ENCODE results near the gene ABCA2. TPM values are rescaled to one million over a fixed set of nuclear protein-coding genes. Genes with fewer than 3 reads are reported as not detected.

Gene ABCA2
- total RNA-seq, 6 experiments from 2014 or later, result 23.7 to 49.2 (median 34.2) TPM

DNA sequence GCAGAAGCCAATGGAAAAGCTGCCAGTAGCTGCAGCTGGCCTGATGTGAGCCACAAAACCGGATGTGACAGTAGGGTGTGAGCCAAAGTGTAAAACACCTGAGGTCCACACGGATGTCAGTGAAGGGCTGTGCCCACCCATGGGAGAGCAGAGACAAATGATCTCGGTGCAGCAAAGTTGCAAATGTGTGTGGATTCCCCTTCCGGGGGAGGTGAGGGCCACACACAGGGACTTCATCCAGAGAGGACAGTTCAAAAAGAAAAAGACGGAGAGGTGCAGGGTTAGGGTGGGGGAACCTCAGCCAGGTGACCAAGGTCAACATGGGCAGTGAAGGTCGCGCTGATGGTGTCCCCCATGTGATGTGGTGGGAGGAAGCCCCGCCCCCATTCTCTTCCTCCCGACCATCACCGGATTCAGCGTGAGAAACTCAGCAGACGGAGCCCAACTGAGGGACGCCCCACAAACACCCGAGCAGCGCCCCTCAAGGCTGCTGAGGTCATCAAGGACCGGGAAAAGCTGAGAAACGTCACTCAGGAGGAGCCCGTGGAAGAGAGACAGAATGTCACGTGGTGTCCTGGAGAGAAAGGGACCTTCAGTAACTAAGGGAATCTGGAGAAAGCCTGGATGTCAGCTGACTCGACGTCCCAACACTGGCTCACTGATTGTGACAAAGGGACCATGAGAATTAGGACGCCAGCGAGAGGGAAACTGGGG is 62.1 kb downstream of the ABCA2 start:
- H3K27ac ChIP-seq, result no peak overlapping the region
- DNase-seq, result no peak

DNA sequence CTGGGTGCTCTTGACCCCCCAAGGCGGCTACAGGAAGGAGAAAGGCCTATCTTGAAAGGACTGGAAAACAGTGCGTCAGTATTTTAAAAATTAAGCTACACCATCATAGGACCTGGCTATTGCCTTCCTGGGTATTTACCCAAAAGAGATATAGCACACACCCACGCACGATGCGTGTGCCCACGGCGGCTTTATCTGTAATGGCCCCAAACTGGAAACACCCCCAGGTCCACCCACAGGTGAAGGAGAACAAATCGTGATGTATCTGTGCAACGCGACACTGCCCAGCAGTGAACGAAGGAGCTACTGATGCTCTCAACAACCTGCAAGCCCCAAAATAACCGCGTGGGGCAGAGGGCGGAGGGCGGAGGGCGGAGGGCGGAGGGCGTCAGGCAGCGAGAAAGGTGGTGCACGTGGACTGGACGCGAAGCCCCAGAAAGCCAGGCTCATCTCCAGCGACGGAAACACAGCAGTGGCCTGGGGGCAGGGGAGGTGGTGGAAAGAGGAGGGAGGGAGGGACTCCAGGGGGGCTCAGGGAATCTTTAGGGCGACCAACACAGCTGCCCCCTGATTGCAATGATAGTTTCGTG is 63.1 kb downstream of the ABCA2 start:
- 75% methylated on average over 20 of the region's 26 CpGs for WGBS (ENCODE audit: insufficient coverage, low coverage, low lambda C conversion rate, missing lambda C conversion rate)
- Histone ChIP-seq H3K27ac (no peak overlapping the region), H3K4me1 (no peaks in the 10 kb centered on the region), H3K9me3 (no peaks in the 10 kb centered on the region), H3K4me3 (no peak overlapping the region), H3K36me3 (no peaks in the 10 kb centered on the region), H3K27me3 (no peaks in the 10 kb centered on the region)
- TF ChIP-seq POLR2A (IDR thresholded peaks at IDR 0.05), result no peak
- TF ChIP-seq, protein P1, sequence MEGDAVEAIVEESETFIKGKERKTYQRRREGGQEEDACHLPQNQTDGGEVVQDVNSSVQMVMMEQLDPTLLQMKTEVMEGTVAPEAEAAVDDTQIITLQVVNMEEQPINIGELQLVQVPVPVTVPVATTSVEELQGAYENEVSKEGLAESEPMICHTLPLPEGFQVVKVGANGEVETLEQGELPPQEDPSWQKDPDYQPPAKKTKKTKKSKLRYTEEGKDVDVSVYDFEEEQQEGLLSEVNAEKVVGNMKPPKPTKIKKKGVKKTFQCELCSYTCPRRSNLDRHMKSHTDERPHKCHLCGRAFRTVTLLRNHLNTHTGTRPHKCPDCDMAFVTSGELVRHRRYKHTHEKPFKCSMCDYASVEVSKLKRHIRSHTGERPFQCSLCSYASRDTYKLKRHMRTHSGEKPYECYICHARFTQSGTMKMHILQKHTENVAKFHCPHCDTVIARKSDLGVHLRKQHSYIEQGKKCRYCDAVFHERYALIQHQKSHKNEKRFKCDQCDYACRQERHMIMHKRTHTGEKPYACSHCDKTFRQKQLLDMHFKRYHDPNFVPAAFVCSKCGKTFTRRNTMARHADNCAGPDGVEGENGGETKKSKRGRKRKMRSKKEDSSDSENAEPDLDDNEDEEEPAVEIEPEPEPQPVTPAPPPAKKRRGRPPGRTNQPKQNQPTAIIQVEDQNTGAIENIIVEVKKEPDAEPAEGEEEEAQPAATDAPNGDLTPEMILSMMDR (IDR thresholded peaks at IDR 0.05), result no peak
- DNase-seq (no peak), ATAC-seq (no peak)
- intact Hi-C loops (cut with DNase I), result no loop called here

More for the DNA sequence above, 62.1 kb downstream of the ABCA2 start:
- no peak overlapping the region for H3K4me3 ChIP-seq
- no peaks in the 10 kb centered on the region for H3K9me3 ChIP-seq
- H3K4me1 ChIP-seq, result no peaks in the 10 kb centered on the region
- ATAC-seq, result peak in 2 of 4 donors; percentile 20 to 22
- TF ChIP-seq, protein P1 (IDR thresholded peaks at IDR 0.05), result no peak
- TF ChIP-seq POLR2A (IDR thresholded peaks at IDR 0.05), result no peak
- H3K27me3 ChIP-seq, result no peaks in the 10 kb centered on the region
- no peaks in the 10 kb centered on the region for H3K36me3 ChIP-seq
- intact Hi-C loops (cut with DNase I), result no loop called here
- WGBS (ENCODE audit: insufficient coverage, low coverage, low lambda C conversion rate, missing lambda C conversion rate), result 14% methylated on average over 15 of the region's 23 CpGs

DNA sequence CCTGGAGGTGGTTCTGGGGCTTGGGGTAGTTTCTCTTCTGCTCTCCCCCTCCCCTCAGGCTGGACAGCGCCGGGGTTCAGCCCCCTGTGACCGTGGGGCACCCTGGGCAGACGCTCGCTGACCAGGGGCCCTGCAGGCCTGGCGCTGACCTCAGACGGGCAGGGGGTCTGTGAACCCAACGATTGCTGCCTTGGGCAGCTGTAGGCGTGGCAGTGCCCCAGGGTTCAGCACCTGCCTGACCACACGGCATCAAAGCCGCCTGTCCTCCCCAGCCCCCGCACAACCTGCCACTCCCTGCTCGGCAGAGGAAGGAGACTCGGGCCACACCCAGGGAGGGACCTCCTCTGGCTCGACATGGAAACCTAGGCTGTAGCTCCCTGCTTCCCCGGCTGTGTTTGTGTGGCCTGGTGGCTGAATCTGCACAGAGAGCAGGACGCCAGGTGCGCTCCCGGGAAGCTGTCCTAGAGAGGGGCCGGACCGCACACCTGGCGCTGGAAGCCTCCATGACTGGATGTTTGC is 63.8 kb downstream of the ABCA2 start:
- 87% methylated on average over 3 of the region's 22 CpGs for WGBS (ENCODE audit: insufficient coverage, low coverage, low lambda C conversion rate, missing lambda C conversion rate)

DNA sequence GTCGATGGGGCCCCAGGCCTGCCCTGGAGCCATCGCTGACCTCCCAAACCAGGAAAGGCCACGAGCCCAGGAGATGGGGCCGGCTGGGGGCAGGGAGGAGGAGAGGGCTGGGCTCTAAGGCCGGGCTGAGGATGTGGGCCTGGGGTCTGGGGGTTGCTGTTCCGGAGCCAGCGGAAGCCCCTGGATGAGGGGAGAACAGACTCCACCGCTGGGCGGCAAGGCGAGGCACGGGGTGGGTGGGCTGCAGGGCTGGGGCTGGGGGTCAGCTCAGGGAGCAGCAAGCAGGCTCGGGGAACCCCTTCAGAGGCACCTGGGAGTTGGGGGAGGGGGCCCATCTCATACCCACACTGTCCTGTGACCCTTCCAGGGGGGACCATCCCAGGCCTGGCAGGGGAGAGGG is 64.3 kb downstream of the ABCA2 start:
- DNase-seq (no peak), ATAC-seq (no peak)
- Histone ChIP-seq H3K4me3 (no peak overlapping the region), H3K27ac (no peak overlapping the region), H3K36me3 (no peaks in the 10 kb centered on the region), H3K9me3 (no peaks in the 10 kb centered on the region), H3K4me1 (no peaks in the 10 kb centered on the region), H3K27me3 (no peaks in the 10 kb centered on the region)
- intact Hi-C loops (cut with DNase I), result no loop called here
- no CpG with 5 or more reads among the region's 12 CpGs for WGBS (ENCODE audit: insufficient coverage, low coverage, low lambda C conversion rate, missing lambda C conversion rate)
- TF ChIP-seq POLR2A (IDR thresholded peaks at IDR 0.05), result no peak
- TF ChIP-seq, protein P1 (IDR thresholded peaks at IDR 0.05), result no peak

More for the DNA sequence above, 63.8 kb downstream of the ABCA2 start:
- intact Hi-C loops (cut with DNase I), result no loop called here
- DNase-seq (no peak), ATAC-seq (no peak)
- no peaks in the 10 kb centered on the region for H3K9me3 ChIP-seq
- H3K27me3 ChIP-seq, result no peaks in the 10 kb centered on the region
- no peaks in the 10 kb centered on the region for H3K36me3 ChIP-seq
- H3K27ac ChIP-seq, result no peak overlapping the region
- no peaks in the 10 kb centered on the region for H3K4me1 ChIP-seq
- H3K4me3 ChIP-seq, result no peak overlapping the region
- TF ChIP-seq, protein P1 (IDR thresholded peaks at IDR 0.05), result no peak
- no peak for TF ChIP-seq POLR2A (IDR thresholded peaks at IDR 0.05)
